Activated T-helper 9 cell treated with anti-CD3 and anti-CD28 coated beads, Interleukin-2, amount 50 U/mL, for 16 hours (primary cell): ENCODE data around the gene SCARB1.
"Not testable (repeated sequence)": the region's sequence is repeated elsewhere in the genome, so short reads cannot be mapped to it uniquely, and the experiment has no call there.

Experiments
- DNase-seq: peaks from one replicate; pipeline ENCODE4 v3.0.0-alpha.2; 2020; ENCODE audit warnings: low read depth

Gene SCARB1, protein sequence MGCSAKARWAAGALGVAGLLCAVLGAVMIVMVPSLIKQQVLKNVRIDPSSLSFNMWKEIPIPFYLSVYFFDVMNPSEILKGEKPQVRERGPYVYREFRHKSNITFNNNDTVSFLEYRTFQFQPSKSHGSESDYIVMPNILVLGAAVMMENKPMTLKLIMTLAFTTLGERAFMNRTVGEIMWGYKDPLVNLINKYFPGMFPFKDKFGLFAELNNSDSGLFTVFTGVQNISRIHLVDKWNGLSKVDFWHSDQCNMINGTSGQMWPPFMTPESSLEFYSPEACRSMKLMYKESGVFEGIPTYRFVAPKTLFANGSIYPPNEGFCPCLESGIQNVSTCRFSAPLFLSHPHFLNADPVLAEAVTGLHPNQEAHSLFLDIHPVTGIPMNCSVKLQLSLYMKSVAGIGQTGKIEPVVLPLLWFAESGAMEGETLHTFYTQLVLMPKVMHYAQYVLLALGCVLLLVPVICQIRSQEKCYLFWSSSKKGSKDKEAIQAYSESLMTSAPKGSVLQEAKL

DNA sequence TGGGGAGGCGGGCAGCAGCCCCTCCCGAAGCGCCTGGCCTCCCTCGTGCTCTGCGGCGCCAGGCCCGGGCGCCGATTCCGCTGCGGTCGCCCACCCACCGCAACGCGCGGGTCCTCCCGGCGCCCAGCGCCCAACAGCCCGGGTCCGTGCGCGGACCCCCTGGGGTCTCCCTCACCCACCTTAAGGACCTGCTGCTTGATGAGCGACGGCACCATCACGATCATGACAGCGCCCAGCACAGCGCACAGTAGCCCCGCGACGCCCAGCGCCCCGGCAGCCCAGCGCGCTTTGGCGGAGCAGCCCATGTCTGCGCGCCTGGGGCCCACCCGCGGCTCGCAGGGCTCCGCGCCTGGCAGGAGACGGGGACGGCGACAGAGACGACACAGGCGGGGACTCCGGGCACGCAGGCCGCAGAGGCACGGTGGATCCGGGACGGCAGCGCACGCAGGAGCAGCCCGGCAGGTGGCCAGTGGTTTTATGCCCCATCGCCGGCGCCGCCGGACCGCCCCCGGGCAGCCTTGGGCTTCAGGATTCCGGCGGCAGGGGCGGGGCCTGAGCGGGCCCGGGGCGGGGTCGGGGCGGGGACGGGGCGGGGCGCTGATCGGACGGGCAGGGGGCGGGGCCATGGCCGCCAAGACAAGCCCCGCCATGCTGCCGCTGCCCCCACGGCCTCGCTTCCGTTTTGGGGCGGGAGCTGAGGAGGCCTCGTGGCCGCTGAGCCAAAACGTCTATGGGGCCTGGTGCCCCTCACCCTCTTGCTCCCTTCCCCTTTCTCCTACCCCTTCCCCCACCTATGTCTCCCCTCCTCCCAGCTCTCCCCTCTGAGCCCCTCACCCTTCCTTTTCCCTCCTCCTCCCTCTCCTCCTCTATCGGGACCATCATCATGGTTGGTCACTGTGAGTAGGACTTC lies at the start of gene SCARB1:
Gene SCARB1, minus strand, starts transcription at position 449 of the 910 bp plus-strand sequence. Its CDS starts 144 bp downstream, at position 305.
- DNase-seq: peak; percentile 73

GRCh38 chr12:124912529-124913287 lies 49.0 kb upstream of the SCARB1 start:
- DNase-seq: not testable (repeated sequence)

- not testable (repeated sequence) for DNase-seq
Measured at GRCh38 chr12:124911521-124911920, 47.9 kb upstream of the SCARB1 start.

- DNase-seq: no peak
Measured at GRCh38 chr12:124910561-124911478, 47.2 kb upstream of the SCARB1 start.

DNA sequence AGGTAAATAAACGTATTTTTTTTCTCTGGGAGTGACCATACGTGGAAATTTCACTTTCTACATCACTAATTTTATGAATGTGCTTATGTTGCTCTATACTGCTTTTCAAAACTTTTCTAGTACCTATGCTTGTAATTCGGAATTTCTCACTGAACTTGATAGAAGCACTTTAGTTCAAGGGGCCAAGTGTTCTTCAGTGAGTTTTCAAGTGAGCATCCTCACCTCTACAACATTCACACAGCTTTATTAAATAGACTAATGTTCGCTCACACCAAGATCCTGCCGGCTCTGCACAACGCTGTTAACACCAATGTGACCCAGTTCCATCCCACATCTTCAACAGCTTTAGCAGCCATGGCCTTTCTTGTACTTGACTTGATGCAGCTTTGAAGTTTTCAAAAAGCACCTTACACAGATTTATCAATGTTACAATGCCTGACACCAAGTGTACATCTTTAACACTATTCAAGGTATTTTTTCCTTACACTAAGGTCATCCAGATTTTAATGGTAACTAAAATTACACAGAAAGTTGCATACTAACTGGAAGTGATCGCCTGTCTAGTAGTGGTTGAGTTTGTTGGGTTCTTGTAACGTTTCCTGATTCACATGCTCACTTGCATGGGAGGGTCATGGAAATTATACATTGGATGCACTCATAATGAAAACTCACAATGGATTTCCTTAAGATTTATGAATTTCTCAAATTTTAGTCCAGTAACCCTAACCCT lies 46.3 kb upstream of the SCARB1 start:
- DNase-seq: no peak

- DNase-seq: peak; percentile 70
Measured at GRCh38 chr12:124906606-124907261, 43.1 kb upstream of the SCARB1 start.

DNA sequence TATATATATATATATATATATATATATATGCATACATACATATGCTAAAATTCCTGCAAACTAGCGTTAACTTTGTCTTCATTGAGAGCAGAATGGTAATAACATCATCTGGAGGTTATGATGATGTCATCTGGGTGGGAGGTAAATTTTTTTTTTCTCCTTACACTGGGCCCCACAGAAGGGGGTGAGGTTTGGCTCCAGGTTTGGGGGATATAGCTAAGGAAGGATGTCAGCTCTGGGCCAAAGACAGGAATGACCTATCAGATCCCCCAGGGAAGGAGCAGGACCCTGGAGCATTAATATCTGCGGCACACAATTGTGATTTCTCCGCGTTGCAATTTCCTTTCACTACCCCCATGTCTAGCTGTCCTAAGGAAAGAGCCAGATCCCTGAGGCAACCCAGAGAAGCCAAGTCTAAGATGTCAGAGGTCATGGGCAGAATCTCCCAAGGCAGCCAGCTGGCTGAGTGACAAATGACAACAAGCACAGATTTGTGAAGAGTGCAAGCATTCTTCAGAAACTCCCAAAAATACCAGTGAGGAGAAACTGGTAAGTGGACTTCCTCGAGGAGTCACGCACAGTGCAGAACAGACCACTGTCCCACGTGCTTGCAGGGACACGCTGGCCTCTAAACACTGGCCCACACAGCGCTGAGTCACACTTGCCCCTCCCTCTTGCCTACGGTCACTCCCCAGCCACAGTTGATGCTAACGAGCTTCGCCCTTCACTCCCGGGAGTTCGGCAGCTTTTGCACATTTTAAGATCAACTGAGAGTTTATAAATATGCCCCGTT lies 40.8 kb upstream of the SCARB1 start:
- DNase-seq: no peak

- no peak for DNase-seq
Measured at GRCh38 chr12:124902916-124903315, 39.3 kb upstream of the SCARB1 start.

DNA sequence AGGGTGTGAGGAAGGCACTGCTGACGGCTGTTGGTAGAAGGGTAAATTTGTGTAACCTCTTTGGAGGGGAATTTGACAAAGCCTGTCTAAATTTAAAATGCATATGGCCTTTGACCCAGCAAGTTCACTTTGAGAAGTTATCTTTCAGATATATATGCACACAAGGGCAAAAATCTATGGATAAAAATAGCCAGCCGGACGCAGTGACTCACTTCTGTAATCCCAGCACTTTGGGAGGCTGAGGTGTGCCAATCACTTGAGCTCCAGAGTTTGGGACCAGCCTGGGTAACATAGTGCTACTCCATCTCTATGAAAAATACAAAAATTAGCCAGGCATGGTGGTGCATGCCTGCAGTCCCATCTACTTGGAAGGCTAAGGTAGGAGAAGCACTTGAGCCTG lies 37.3 kb upstream of the SCARB1 start:
- DNase-seq: no peak

GRCh38 chr12:124900345-124900795 lies 36.7 kb upstream of the SCARB1 start:
- not testable (repeated sequence) for DNase-seq

GRCh38 chr12:124898923-124899294 lies 35.2 kb upstream of the SCARB1 start:
- no peak for DNase-seq

DNA sequence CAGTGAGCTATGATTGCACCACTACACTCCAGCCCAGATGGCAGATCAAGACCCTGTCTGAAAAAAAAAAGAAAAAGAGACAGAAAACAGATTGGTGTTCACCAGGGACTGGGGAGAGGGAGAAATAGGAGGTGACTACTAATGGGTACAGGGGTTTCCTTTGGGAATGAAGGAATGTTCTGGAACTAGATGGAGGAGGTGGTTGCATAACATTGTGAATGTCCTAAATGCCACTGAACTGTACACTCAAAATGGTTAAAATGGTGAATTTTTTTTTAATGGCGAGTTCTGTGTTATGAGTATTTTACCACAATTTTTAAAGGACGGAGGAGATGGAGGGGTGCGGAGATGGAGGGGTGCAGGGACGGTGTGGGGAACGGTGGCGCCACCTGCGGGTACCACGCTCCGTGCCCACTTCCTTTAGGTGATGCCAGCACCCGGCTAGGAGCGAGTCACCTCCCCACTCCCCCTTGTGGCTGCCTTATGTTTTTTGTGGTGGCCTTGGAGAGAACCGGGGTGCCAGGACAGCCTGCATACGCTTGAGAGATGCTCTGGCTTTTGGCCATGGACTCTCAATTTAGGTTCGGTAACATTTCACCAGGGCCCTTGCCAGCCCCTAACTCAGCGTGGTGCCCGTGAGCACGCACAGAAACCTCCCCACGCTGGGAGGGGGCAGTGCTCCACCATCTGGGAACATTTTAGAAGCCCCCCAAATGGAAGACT lies 34.7 kb upstream of the SCARB1 start:
- peak; percentile 47 for DNase-seq

DNA sequence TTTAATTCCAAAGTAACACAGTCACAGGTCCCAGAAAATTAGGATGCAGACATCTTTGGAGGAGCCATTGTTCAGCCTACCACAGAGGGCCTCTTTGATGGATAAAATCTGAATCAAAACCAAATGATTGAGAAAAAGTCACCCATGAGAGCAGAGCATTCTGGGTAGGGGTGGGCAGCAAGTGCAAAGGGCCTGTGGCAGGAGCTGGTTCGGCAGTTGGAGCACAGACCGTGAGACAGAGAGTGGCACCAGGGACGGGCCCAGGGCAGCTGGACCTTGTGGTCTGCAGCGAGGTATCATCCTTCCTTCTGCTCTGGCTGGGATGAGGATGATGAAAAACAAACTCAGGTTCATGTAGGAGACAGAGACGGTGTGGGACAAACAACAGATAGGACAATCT lies 32.8 kb upstream of the SCARB1 start:
- no peak for DNase-seq

DNA sequence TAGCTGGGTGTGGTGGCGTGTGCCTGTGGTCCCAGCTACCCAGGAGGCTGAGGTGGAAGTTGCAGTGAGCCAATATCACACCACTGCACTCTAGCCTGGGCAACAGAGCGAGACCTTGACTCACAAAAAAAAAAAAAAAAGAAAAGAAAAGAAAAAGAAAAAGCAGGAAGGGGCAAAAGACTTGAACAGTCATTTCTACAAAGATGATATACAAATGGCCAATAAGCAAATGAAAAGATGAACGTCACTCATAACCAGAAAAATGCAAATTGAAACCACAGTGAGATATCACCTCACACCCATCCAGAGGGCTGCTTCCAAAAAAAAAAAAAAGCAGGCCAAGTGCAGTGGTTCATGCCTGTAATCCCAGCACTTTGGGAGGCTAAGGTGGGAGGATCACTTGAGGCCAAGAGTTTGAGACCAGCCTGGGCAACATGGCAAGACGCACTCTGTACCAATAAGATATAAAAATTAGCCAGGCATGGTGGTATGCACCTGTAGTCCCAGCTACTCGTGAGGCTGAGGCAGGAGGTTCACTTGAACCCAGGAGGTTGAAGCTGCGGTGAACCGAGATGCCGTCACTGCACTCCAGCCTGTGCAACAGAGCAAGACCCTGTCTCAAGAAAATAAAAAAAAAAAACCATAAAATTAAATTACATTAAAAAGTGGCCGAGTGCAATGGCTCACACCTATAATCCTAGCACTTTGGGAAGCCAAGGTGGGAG lies 30.3 kb upstream of the SCARB1 start:
- no peak for DNase-seq

- no peak for DNase-seq
Measured at GRCh38 chr12:124888260-124888659, 24.6 kb upstream of the SCARB1 start.

DNA sequence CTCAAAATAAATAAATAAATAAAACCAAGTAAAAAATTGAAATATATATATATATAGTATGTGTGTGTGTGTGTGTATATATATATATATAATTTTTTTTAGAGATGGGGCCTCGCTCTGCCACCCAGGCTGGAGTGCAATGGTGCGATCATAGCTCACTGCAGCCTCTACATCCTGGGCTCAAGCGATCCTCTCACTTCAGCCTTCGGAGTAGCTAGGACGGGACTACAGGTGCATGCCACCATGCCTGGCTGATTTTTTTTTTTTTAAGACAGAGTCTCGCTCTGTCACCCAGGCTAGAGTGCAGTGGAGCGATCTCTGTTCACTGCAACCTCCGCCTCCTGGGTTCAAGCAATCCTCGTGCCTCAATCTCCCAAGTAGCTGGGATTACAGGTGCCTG lies 24.1 kb upstream of the SCARB1 start:
- not testable (repeated sequence) for DNase-seq
